Fibroblast of skin of abdomen (primary cell): ENCODE data around the gene MICAL2.

Experiments
- DNase-seq: peaks from one replicate; pipeline ENCODE4 v3.0.0-alpha.2; 2013

MICAL2 gene

DNA sequence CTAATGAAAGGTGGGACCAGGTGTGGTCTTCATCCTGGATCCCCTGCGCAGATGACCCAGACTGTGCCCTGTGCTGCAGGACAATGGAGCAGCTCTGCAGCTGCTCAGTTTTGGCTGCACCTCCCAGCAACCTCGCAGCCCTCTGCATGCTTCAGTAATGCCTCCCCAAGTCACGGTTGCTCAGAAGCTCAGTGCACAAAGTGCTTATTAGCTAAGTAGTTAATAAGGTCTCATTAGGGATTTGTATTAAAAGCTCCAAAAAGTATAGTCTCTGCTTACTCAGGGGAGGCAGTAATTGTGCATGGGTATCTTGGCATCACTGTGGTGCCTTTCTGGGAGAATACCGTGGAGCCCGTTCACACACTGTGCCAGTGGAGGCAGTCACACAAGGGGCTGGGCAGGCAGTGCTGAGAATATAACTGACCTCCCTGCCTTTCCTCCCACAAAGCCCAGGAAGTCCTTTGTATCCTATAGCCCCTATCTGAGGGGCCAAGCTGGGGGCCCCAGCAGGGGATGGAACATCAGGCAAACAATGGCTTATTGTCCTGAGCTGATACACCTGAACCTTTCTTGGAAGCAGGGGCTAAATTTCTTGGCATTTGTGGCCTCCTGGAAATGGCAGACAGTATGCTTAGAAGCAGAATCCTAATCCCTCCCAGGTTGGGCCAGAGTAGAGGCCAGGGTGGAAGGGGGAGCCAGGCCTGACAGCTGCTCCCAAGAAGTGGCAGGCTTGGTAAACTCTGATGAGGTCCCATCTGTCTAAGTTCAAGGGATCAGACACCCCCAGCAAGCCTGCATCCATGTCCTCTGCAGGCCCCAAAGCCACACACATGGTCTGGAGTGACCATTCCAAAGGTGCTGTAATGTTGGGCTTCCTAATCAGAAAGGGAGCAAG is 141.5 kb downstream of the MICAL2 start:
- DNase-seq = no peak

DNA sequence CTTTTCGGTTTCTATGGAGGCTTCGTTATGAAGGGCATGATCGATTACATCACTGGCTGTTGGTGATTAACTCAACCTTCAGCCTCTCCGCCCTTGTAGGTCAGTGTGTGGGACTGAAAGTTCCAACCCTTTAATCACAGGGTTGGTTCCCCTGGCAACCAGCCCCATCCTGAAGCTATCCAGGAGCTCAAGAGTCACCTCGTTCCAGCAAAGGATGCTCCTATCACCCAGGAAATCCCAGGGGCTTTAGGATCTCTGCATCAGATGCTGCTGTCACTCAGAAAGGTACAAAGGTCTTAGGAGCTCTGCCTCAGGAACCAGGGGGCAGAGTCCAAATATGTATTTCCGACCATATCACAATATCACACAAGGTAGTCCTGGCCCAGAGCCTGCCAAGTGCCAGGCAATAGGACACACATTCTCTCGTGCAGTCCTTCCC is 143.5 kb downstream of the MICAL2 start:
- DNase-seq = no peak

DNA sequence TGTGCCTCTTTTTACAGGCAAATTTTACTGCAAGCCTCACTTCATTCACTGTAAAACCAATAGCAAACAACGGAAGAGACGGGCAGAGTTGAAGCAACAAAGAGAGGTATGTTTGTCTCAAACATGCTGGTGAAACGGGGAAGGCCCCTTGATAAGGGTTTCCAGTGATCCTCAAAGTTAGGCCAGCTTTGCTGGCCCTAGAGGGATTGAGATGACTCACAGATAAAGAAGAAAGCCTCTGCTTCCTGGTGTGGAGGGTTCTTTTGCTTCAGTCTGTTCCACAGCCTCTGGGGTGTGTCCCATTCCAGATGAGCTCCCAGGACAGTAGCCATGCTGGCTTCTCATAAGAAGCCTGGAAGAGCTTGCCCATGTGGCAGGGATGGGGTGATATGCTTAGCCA is 148.1 kb downstream of the MICAL2 start:
- DNase-seq = peak; percentile 31

DNA sequence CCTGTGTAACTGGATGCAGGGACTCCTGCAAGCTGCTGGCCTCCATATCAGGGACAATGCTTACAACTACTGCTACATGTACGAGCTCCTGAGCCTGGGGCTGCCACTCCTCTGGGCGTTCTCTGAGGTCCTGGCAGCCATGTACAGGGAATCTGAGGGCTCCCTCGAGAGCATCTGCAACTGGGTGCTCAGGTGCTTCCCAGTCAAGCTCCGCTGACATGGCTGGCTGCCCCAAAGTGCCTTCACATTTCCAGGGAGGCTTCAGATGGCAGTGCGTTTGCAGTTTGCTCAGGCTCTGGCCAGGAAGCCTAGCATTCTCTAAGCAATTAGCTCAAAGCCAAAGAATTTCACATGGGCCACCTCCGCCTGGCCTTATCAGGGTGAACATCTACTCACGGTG is 149.6 kb downstream of the MICAL2 start:
- no peak for DNase-seq

DNA sequence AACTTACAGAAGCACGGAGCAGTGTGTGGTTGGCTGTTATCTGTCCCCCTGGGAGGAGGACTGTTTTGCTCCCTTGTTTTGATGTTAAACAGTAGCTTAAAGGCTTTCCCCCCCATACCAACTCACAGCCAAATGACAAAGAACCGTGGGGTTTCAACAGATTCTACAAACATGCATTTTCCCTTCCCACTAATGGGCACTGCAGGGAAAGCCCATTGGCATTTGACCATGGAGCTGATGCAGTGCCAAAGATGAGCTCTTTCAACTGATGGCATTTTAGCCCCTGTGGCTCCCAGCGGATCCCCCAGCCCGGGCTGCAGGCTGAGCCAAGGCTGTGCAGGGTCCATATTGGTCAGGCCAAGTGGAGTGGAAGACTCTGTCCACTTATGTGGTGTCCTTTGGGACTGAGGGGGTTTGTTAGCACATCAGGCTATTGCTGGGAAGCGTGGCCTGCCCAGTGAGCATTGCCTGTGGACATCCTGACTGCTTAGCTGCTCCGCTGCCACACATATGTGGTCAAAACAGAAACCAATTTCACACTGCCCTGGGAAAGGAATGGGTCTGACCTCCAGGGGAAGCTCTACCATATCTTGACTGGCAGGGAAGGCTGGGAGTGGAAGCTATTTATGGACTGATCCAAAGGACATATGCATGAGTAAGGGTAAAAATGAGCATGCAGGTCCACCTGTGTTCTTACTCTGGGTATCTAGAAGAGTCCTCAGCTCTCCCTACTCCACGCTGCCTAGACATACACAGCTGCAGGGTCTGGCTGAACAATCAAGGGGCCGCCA is 150.5 kb downstream of the MICAL2 start:
- DNase-seq = no peak

DNA sequence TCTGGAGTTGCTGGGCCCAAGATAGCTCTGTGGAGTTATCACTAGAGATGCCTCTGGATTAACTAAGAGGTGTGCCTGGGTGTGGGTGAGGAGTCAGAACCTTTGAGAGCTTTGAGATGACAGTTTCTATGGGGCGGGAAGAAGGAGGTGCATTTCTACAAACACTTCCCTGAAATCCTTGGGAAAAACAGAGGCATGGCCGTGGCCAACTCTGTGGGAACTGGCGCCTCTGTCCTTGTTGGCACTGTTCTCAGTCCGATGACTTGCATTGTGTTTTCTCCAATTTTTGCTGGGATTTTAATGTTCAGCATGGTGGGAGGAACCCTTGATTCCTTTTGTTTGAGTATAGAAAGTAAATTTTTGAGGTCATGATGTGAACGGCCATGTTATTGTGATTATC is 151.2 kb downstream of the MICAL2 start:
- no peak for DNase-seq

DNA sequence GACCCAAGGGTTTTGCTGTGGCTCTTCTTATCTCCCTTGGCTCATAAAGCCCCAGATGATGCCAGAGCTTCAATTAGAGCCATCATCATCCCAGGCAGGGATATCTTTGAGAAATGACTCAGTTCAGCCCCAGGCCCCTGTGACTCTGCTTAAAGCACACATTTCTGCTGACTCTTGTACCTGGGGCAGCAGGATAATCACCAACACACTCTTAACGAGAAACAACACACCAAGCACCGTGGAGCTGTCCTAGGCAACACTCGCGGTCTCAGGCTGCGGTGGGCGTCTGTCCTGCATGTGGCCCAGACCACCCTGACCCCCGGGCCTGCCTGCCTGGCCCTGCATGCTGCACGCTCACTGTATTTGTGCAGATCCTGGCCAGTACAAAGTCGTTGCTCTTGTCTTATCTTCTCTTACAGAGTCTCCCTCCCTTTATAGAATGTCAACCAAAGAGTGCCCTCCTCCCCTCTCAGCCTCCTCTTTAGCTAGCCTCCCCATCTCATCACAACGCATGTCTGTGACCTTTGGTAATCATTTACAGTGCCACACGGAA is 152.8 kb downstream of the MICAL2 start:
- no peak for DNase-seq

DNA sequence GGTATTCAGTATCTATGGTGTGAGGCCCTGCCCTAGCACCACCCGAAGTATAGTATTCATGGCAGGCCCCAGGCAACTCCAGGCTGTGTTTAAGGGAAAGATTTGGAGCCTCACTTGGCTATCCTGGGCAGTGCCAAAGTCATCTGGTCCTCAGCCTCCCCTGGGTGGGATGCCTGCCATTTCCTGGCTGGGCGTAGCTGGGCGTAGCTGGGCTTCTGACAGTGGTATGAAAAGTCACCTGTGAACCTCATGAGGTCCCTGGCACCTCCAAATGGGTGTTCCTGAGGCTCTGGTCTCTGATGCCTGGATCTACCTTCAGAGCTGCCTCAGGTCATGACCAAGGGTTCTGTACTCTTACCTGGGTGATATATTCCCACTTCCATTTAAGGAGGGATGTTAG is 154.0 kb downstream of the MICAL2 start:
- DNase-seq = no peak

DNA sequence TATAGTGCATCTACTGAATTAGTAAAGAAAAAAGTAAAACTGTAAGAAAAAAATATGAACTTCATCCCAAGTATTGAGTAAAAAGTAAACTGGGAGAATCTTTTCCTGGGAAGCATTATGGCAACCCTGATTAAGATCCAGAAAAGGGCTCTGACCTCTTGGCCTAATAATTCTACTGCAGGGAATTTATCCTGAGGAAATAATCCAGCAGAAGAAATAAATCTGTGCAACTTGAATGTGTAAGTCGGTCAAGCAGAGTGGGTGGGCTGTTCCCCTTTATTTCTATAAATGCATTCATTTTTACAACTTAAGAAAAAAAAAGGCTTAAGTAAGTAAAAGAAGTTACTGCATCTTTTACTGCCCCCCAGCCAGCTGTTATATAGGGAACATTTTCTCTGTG is 155.7 kb downstream of the MICAL2 start:
- DNase-seq = no peak

DNA sequence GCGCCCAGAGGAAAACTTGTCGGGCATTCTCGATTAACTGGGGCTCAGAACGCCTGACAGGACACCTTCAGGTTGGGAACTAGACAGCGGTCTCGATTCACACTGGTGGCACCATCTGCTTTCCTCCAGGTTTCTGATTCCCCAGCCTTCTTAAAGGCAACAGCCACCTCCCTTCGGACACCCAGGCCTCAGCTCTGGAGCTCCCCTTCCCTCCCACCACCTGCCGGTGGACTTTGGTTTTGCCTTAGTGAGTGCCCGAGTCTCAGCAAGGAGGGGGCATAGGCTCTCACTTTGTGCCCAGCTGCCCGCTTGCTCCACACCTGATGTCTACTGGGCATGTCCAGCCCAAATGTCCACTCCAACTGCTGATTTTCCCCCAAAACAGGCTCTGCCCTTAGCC is 156.6 kb downstream of the MICAL2 start:
- no peak for DNase-seq

DNA sequence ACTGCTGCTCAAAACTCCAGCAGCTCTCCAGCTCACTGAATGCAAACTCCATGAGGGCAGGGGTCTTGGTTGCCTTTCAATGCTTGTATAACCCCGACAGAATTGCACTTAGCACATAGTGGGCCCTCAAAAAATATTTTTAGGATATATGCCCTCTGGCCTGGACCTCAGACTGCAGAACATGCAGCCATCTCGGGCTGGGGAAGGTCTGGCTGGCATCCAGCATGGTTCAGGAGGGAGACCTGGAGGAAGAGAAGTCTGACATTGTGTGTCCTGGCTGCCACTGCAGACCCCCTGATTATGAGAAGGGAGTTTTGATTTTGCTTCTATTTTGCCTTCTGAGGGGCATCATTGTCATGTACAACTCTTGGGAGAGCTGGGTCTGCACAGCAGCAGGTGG is 157.5 kb downstream of the MICAL2 start:
- DNase-seq = no peak

DNA sequence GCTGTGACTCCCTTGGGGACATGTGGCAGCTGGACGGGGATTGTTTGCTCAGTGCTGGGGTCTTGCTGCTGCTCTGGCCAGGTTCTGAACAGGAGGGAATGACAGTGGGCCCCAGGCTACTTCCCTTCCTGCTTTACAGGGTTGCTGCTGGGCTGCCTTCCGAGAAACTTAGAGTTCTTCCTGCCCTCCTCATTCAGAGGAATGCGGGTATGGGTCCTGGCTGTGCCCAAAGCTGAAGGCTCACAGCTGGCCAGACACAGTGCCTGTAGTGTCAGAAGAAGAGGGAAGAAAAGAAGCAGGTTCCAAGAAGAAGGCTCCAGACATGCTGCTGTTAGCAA is 158.7 kb downstream of the MICAL2 start:
- peak; percentile 77 for DNase-seq

DNA sequence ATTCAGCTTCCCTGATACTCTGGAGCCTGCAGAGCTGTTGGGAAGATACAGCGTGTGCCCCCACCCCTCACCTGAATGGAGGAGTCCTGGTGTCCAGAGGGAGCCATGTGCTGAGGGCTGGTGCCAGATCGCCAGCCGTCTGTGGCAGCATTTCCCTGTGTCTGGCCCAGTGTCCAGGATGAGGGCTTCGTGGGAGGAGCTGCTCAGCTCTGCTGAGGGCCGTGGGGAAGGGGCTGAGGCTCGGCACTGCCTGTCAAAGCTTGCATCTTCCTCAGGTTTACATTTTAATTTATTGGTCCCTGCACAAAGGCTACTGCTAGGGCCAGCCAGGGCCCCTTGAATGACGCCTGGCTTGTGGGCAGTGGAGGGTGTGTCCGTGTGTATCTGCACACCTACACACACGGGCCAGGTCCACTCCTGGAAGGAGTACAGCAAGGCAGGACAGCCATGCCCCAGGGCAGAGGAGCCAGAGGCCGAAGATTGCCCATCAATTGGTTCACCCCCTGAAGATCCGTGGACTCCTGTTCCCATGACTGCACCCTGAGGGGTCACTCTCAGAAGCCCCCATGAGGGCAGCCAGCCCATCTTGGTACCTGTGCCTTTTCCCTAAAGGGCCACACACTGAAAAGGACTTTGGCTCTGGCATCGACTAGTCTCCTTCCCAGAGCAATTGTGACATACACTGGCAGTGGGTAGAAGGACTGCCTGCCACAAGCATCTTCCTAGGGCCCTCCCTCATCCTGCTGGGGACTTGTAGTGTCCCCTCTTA is 159.2 kb downstream of the MICAL2 start:
- DNase-seq = no peak

DNA sequence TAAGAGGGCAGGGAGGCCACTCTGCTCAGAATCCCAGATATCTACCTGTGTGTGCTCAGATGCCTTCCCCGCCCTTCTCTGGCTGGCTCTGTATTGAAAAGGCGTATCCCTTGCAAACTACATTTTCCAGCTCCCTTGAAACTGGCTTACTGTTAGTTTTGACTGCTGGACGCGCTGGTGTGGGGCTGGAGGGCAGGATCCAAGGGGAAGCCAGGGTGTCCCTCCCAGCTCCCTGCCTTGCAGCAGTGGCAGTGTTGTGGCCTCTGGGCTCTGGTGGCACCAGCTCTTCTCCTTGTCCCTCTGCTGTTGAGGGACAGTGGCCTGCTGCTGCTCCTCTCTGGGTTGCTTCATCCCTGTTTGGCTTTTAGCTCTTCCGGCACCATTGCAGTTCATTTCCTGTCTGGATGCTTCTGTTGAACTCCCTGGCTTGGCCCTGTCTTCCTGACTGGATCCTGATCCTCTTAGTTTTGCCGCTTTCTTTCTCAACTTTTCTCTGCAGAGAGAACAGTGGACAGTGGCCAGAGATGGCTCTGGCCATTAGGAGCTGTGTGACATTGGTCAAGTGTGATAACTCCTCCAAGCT is 159.9 kb downstream of the MICAL2 start:
- no peak for DNase-seq

DNA sequence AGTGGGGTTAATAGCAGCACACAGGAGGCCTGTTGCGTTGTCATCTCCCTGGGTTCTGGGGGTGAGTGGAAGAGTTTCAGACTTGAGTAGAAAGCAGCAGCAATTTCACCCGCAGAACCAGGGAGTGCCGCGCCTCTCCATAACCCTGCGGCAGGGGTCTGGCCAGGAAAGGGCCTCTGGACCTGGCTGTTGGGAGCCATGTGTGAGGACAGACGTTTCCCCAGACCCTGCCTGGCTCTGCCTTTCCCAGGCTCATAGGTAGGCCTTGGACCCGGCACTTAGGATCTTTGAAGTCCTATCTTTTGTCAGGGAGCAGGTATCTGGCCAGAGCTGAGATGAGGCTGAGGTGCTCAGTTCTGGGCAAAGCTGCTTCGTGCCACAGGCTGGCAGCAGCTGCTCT is 160.4 kb downstream of the MICAL2 start:
- DNase-seq = no peak

DNA sequence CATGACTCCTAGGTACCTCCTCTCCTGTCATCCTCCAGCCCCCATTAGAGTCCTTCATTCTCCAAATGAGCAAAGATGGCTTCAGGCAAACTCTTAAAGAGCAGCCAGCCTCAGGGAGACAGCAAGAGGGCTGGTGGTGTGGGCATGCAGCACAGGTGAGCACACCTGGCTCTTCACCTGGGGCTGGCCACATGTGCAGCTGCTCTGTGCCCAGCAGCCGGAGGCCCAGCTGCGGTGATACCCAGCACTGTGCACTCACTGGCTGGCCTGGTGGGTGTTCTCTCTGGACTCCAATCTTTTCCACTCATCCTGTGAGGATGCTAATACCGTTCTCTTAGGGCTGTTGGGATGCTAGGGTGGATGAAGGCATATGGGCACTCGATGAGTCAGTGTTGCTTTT is 160.9 kb downstream of the MICAL2 start:
- DNase-seq = no peak

DNA sequence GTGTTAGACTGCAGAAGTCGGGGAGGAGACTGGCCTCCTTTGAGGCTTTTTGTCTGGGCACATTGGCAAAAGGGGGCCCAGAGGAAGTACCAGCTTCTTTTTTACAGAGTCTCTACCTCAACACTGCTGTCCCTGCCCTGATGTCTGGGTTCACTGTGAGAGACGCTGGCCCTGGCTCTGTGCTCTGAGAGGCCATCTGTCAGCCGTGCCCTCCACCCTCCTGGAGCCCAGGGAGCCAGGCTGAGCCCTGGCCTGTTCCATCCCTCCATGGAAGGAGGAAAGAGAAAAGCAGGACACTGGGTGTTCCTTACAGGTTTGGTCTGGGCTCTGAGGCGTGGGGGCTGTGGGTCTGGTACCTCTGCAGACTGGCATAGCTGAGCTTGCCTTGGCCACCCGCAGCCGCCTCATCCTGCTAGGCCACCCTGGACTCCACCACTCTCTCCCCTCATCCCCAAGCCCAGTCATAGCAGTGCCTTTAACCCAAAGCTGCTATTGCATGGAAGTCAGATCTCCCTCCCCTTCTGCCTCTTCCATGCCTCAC is 161.5 kb downstream of the MICAL2 start:
- no peak for DNase-seq

DNA sequence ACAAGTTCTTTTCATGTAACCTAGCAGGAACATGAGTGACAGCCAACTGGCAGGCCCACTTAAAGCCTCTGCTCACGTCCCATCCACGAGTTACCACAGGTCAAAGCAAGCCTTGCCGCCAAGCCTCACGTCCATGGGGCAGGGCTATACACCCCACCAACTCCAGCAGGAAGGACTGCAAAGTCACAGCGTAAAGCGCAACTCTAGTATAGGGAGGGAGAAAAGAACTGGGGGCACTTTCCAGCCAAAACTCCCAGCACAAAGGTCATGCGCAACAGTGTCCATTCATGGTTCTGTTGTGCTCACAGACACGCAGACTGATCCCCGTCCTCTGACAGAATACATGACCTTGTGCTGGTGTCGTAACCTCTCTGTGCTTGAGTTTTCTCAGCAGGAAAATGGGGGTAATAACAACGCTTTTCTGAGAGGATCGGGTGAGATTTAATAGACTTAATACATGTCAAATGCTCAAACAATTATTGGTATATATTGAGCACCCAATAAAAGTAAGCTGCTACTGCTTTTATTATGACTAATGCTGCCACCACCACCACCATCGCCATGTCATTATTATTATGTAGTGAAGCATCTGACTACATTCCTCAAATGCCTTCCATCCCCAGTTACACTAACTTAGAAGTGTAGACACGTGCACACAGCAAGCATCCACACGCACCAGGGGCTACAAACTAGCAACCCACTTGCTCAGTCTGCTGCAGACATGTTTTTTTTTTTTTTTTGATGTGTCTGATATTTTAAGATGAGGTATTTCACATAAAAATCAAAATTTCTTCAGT is 162.6 kb downstream of the MICAL2 start:
- DNase-seq = peak; percentile 73

DNA sequence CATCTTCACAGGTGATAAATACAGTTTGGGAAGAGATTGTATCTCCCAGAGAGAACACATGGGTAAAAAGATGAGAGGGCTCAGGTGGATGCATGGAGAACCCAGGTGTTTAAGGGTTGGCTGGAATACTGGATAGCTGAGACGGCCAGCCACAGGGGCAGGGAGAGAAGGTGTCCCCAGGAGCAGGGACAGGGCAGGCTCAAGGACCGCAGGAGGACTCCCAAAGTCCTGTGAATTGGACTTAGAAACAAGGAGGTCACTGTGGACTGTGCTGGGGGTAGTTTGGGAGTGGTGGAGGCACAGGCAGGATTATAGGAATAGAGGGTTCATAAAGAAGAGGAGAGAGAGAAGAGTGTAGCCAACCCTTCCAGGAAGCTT is 163.2 kb downstream of the MICAL2 start:
- no peak for DNase-seq

DNA sequence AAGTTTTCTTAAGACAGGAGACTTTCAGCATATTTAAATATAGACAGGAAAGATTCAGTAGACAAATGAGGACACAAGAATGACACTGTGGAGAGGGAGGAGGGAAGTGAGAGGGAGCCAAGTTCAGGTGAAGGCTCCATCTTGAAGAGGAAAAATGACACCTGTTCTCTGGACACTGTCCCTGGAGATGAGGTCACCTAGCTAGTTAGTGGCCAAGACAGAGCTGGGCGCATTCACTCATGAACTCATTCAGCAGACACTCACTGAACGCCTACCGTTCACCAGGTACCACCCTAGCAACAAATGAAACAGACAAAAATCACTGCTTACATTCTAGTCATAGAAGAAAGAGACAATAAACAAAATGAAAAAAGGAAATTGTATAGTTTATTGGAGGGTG is 163.7 kb downstream of the MICAL2 start:
- DNase-seq = no peak

DNA sequence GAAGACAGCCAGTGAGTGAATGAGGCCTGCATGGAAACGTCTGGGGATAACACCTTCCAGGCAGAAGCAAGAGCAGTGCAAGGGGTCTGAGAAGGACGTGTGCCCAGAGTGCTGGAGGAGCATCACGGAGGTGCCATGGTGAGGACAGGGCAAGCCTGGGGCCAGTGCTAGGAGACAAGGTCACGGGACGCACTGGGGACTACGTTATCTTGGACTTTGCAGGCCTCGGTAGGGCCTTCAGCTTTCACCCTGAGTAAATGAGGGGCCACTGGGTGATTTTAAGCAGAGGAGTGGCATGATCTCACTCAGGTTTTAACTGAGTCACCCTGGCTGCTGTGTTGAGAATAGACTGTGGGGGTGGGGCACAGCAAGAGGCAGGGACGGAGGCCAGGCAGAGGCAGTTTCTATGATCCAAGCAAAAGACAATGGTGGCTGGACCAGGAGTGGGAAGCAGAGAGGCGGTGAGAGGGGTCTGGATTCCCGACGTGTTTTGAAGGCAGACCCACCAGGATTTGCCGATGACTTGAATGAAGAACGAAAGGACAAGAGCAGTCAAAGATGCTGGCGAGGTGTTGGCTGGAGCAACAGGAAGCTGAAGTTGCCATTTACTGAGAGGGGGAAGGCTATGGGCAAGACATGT is 164.3 kb downstream of the MICAL2 start:
- DNase-seq = peak; percentile 68
